Measurements from ENCODE around the gene GGT7.

The GGT7 gene

GRCh38 chr20:34894723-34895122 is 22.1 kb upstream of the GGT7 start:
- H2BK15ac ChIP-seq (ENCODE audit: low read length): no peak overlapping the region
- no peak overlapping the region for H4K8ac ChIP-seq (ENCODE audit: low read depth, low read length)
- no peak overlapping the region for H3K4me2 ChIP-seq (ENCODE audit: insufficient read depth, low read length, poor library complexity, severe bottlenecking)
- H3K36me3 ChIP-seq (replicated peaks in 1 of 2; ENCODE audit: control insufficient read depth in 2 of 2, insufficient read depth in 2 of 2, low read length in 2 of 2): peaks cover 0 to 3% of the 10 kb centered on the region in 2 donors
- H3K18ac ChIP-seq (ENCODE audit: low read length): no peak overlapping the region
- WGBS, 2 donors (ENCODE audit: extremely low coverage in 2 of 2, insufficient read length in 2 of 2, insufficient replicate concordance in 1 of 2): no CpG with 5 or more reads among the region's 1 CpG
- H3K4me1 ChIP-seq (ENCODE audit: control insufficient read depth in 2 of 2, insufficient read depth in 1 of 2, low read depth in 1 of 2, low read length in 2 of 2): no peaks in the 10 kb centered on the region
- DNase-seq (ENCODE audit: low spot score): no peak
- no peak overlapping the region for H2AK5ac ChIP-seq (ENCODE audit: low read depth, low read length)
- no peak overlapping the region for H3K4ac ChIP-seq (ENCODE audit: low read length)
- no peak overlapping the region for H3K23ac ChIP-seq (ENCODE audit: low read depth, low read length, poor library complexity)
- H3K9ac ChIP-seq (ENCODE audit: low read depth, low read length, poor library complexity): no peak overlapping the region
- no peaks in the 10 kb centered on the region for H3K79me1 ChIP-seq (ENCODE audit: low read depth, low read length)
- H4K91ac ChIP-seq (ENCODE audit: low read depth, low read length, poor library complexity): no peak overlapping the region
- no peak overlapping the region for H3K14ac ChIP-seq (ENCODE audit: low read length)
- no peak overlapping the region for H2AFZ ChIP-seq (ENCODE audit: low read length)
- no peaks in the 10 kb centered on the region for H3K9me3 ChIP-seq (replicated peaks in 1 of 2; ENCODE audit: control insufficient read depth in 2 of 2, insufficient read depth in 1 of 2, low read depth in 1 of 2, low read length in 2 of 2)
- H2BK120ac ChIP-seq (ENCODE audit: low read depth, low read length): no peak overlapping the region
- H2BK12ac ChIP-seq (ENCODE audit: low read length): no peak overlapping the region
- no peaks in the 10 kb centered on the region for H3K27me3 ChIP-seq (ENCODE audit: control insufficient read depth in 3 of 3, insufficient read depth in 3 of 3, low read depth in 1 of 3, low read length in 3 of 3)
- no peak overlapping the region for H3K4me3 ChIP-seq (ENCODE audit: low read length in 2 of 2)
- no peak overlapping the region for H3K27ac ChIP-seq (replicated peaks; ENCODE audit: low read length)
- H2BK5ac ChIP-seq (ENCODE audit: low read length): no peak overlapping the region

DNA sequence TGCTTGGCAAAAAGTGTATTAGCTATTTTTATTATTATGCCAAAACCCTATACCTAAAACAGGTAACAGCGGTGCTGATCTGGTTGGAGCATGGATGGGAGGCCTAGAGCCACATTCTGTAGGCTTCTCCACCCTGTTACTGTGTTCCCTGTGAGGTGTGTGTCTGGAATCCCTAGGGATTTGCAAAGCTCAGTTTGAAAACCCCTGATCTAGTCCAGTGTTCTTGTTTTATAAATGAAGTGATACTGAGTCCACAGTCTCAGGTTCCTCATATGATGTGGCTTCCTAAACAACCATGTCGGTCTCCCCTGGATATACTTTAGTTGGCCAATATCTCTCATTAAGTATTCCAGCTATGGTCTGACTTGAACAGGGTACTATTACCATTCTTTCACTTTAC is 20.0 kb upstream of the GGT7 start:
- H3K4ac ChIP-seq (ENCODE audit: low read length): no peak overlapping the region

DNA sequence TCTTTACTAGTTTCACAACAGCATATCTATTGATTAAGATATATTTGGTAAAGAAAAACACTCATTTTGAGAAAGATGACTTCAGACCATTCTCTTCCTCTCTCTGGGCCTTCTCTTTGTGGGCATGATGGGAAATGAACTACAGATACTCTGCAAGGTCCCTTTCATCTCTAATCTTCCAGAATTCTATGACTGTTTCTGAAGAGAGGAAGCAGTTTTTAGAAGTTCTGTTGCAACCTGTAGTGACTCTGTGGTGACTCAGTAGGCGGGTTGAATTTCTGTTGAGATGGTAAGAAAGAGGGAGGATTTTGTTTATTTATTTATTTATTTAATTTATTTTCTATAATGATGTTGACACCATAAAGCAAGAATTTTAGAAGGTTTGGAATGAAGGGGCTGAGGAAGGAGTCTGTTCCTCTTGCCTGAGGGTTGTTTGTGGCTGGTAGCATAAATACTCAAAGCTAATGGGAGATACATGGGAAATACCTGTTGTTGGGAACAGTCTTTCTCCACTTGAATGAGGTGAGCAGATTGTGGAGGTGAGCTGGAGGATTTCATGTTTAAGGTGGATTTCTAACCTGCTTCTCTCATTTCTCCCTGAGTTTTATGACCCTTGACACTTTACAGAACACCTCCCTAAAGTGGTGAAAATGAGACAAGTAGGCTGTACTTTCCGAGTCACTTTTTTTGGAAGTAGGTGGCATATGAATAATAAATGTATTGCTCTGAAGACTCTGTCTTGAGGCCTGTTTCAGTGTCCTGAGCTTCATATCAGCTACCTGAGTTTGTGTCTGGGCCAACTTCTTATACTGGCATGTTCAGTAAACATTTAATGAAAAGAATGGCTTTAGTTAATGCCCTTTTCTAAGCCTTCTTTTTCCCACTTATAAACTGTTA is 18.8 kb upstream of the GGT7 start:
- H2BK120ac ChIP-seq (ENCODE audit: low read depth, low read length): no peak overlapping the region
- DNase-seq (ENCODE audit: low spot score): no peak
- H3K27ac ChIP-seq (replicated peaks; ENCODE audit: low read length): no peak overlapping the region
- no peak overlapping the region for H3K14ac ChIP-seq (ENCODE audit: low read length)
- H3K36me3 ChIP-seq (replicated peaks in 1 of 2; ENCODE audit: control insufficient read depth in 2 of 2, insufficient read depth in 2 of 2, low read length in 2 of 2): peaks cover 0 to 3% of the 10 kb centered on the region in 2 donors
- H3K4me1 ChIP-seq (ENCODE audit: control insufficient read depth in 2 of 2, insufficient read depth in 1 of 2, low read depth in 1 of 2, low read length in 2 of 2): no peaks in the 10 kb centered on the region
- H2BK12ac ChIP-seq (ENCODE audit: low read length): no peak overlapping the region
- H3K4me3 ChIP-seq (ENCODE audit: low read length in 2 of 2): no peak overlapping the region
- no peak overlapping the region for H4K91ac ChIP-seq (ENCODE audit: low read depth, low read length, poor library complexity)
- no peak overlapping the region for H3K18ac ChIP-seq (ENCODE audit: low read length)
- no CpG with 5 or more reads among the region's 2 CpGs for WGBS, 2 donors (ENCODE audit: extremely low coverage in 2 of 2, insufficient read length in 2 of 2, insufficient replicate concordance in 1 of 2)
- no peak overlapping the region for H2AFZ ChIP-seq (ENCODE audit: low read length)
- no peaks in the 10 kb centered on the region for H3K79me1 ChIP-seq (ENCODE audit: low read depth, low read length)
- no peak overlapping the region for H3K4me2 ChIP-seq (ENCODE audit: insufficient read depth, low read length, poor library complexity, severe bottlenecking)
- H4K8ac ChIP-seq (ENCODE audit: low read depth, low read length): no peak overlapping the region
- H3K27me3 ChIP-seq (ENCODE audit: control insufficient read depth in 3 of 3, insufficient read depth in 3 of 3, low read depth in 1 of 3, low read length in 3 of 3): no peaks in the 10 kb centered on the region
- H2BK5ac ChIP-seq (ENCODE audit: low read length): no peak overlapping the region
- H3K9me3 ChIP-seq (replicated peaks in 1 of 2; ENCODE audit: control insufficient read depth in 2 of 2, insufficient read depth in 1 of 2, low read depth in 1 of 2, low read length in 2 of 2): no peaks in the 10 kb centered on the region
- H2BK15ac ChIP-seq (ENCODE audit: low read length): no peak overlapping the region
- H2AK5ac ChIP-seq (ENCODE audit: low read depth, low read length): no peak overlapping the region
- H3K9ac ChIP-seq (ENCODE audit: low read depth, low read length, poor library complexity): no peak overlapping the region
- no peak overlapping the region for H3K4ac ChIP-seq (ENCODE audit: low read length)
- no peak overlapping the region for H3K23ac ChIP-seq (ENCODE audit: low read depth, low read length, poor library complexity)

More for the DNA sequence above, 20.0 kb upstream of the GGT7 start:
- no peak overlapping the region for H2AFZ ChIP-seq (ENCODE audit: low read length)
- DNase-seq (ENCODE audit: low spot score): no peak
- no peak overlapping the region for H3K9ac ChIP-seq (ENCODE audit: low read depth, low read length, poor library complexity)
- H3K18ac ChIP-seq (ENCODE audit: low read length): no peak overlapping the region
- no peaks in the 10 kb centered on the region for H3K79me1 ChIP-seq (ENCODE audit: low read depth, low read length)
- no peak overlapping the region for H3K4me3 ChIP-seq (ENCODE audit: low read length in 2 of 2)
- H3K4me2 ChIP-seq (ENCODE audit: insufficient read depth, low read length, poor library complexity, severe bottlenecking): no peak overlapping the region
- H3K14ac ChIP-seq (ENCODE audit: low read length): no peak overlapping the region
- no peak overlapping the region for H3K23ac ChIP-seq (ENCODE audit: low read depth, low read length, poor library complexity)
- no peak overlapping the region for H2BK5ac ChIP-seq (ENCODE audit: low read length)
- H3K27ac ChIP-seq (replicated peaks; ENCODE audit: low read length): no peak overlapping the region
- no peak overlapping the region for H4K8ac ChIP-seq (ENCODE audit: low read depth, low read length)
- H2AK5ac ChIP-seq (ENCODE audit: low read depth, low read length): no peak overlapping the region
- no peaks in the 10 kb centered on the region for H3K27me3 ChIP-seq (ENCODE audit: control insufficient read depth in 3 of 3, insufficient read depth in 3 of 3, low read depth in 1 of 3, low read length in 3 of 3)
- no peak overlapping the region for H2BK12ac ChIP-seq (ENCODE audit: low read length)
- no peak overlapping the region for H2BK120ac ChIP-seq (ENCODE audit: low read depth, low read length)
- H3K36me3 ChIP-seq (replicated peaks in 1 of 2; ENCODE audit: control insufficient read depth in 2 of 2, insufficient read depth in 2 of 2, low read length in 2 of 2): peaks cover 0 to 3% of the 10 kb centered on the region in 2 donors
- WGBS, 2 donors (ENCODE audit: extremely low coverage in 2 of 2, insufficient read length in 2 of 2, insufficient replicate concordance in 1 of 2): no CpG with 5 or more reads among the region's 2 CpGs
- H3K4me1 ChIP-seq (ENCODE audit: control insufficient read depth in 2 of 2, insufficient read depth in 1 of 2, low read depth in 1 of 2, low read length in 2 of 2): no peaks in the 10 kb centered on the region
- H2BK15ac ChIP-seq (ENCODE audit: low read length): no peak overlapping the region
- no peaks in the 10 kb centered on the region for H3K9me3 ChIP-seq (replicated peaks in 1 of 2; ENCODE audit: control insufficient read depth in 2 of 2, insufficient read depth in 1 of 2, low read depth in 1 of 2, low read length in 2 of 2)
- H4K91ac ChIP-seq (ENCODE audit: low read depth, low read length, poor library complexity): no peak overlapping the region

- no CpG with 5 or more reads among the region's 1 CpG for WGBS, 2 donors (ENCODE audit: extremely low coverage in 2 of 2, insufficient read length in 2 of 2, insufficient replicate concordance in 1 of 2)
- H3K79me1 ChIP-seq (ENCODE audit: low read depth, low read length): no peaks in the 10 kb centered on the region
- no peak overlapping the region for H3K4me2 ChIP-seq (ENCODE audit: insufficient read depth, low read length, poor library complexity, severe bottlenecking)
- H4K91ac ChIP-seq (ENCODE audit: low read depth, low read length, poor library complexity): no peak overlapping the region
- H2AK5ac ChIP-seq (ENCODE audit: low read depth, low read length): no peak overlapping the region
- DNase-seq (ENCODE audit: low spot score): no peak
- no peak overlapping the region for H3K18ac ChIP-seq (ENCODE audit: low read length)
- no peak overlapping the region for H3K4ac ChIP-seq (ENCODE audit: low read length)
- no peak overlapping the region for H3K23ac ChIP-seq (ENCODE audit: low read depth, low read length, poor library complexity)
- no peak overlapping the region for H4K8ac ChIP-seq (ENCODE audit: low read depth, low read length)
- H3K27me3 ChIP-seq (ENCODE audit: control insufficient read depth in 3 of 3, insufficient read depth in 3 of 3, low read depth in 1 of 3, low read length in 3 of 3): no peaks in the 10 kb centered on the region
- H2BK15ac ChIP-seq (ENCODE audit: low read length): no peak overlapping the region
- no peaks in the 10 kb centered on the region for H3K4me1 ChIP-seq (ENCODE audit: control insufficient read depth in 2 of 2, insufficient read depth in 1 of 2, low read depth in 1 of 2, low read length in 2 of 2)
- no peak overlapping the region for H3K14ac ChIP-seq (ENCODE audit: low read length)
- H2AFZ ChIP-seq (ENCODE audit: low read length): no peak overlapping the region
- H3K4me3 ChIP-seq (ENCODE audit: low read length in 2 of 2): no peak overlapping the region
- peaks cover 3 to 26% of the 10 kb centered on the region in 2 donors for H3K36me3 ChIP-seq (replicated peaks in 1 of 2; ENCODE audit: control insufficient read depth in 2 of 2, insufficient read depth in 2 of 2, low read length in 2 of 2)
- H2BK5ac ChIP-seq (ENCODE audit: low read length): no peak overlapping the region
- H3K9ac ChIP-seq (ENCODE audit: low read depth, low read length, poor library complexity): no peak overlapping the region
- no peak overlapping the region for H3K27ac ChIP-seq (replicated peaks; ENCODE audit: low read length)
- no peak overlapping the region for H2BK120ac ChIP-seq (ENCODE audit: low read depth, low read length)
- no peaks in the 10 kb centered on the region for H3K9me3 ChIP-seq (replicated peaks in 1 of 2; ENCODE audit: control insufficient read depth in 2 of 2, insufficient read depth in 1 of 2, low read depth in 1 of 2, low read length in 2 of 2)
- no peak overlapping the region for H2BK12ac ChIP-seq (ENCODE audit: low read length)
These were observed 15.8 kb upstream of the GGT7 start for GRCh38 chr20:34888468-34888867.

Data from neuronal stem cell (in vitro differentiated cells).